GM12878 (cell line): ENCODE measurements around the gene RANBP3. TPM values are rescaled to one million over a fixed set of nuclear protein-coding genes. Genes with fewer than 3 reads are reported as not detected.

ENCODE experiments used
- BCL11A ChIP-seq: IDR thresholded peaks from 2 replicates; pipeline ENCODE4 v1.6.1; 2011; ENCODE audit warnings: low read depth, low read length
- BCL3 ChIP-seq: IDR thresholded peaks from 2 replicates; pipeline ENCODE4 v1.6.1; 2011; ENCODE audit warnings: borderline replicate concordance, low read depth, mild to moderate bottlenecking, moderate library complexity, low read length; ENCODE audit not compliant: insufficient read depth, poor library complexity, severe bottlenecking
- BRCA1 ChIP-seq: IDR thresholded peaks from 2 replicates; pipeline ENCODE4 v1.6.1; 2011; ENCODE audit warnings: low read depth, low read length, improper control_type of control experiment
- CEBPZ ChIP-seq: fragments of 150-350 bp; IDR thresholded peaks from 2 replicates; pipeline ENCODE4 v1.6.1; 2016; ENCODE audit warnings: low read depth, low read length
- DPF2 ChIP-seq: fragments of 450-650 bp; IDR thresholded peaks from 2 replicates; pipeline ENCODE4 v1.6.1; 2017; ENCODE audit warnings: mild to moderate bottlenecking
- E2F4 ChIP-seq: IDR thresholded peaks from 2 replicates; pipeline ENCODE4 v1.6.1; 2012; ENCODE audit warnings: low read depth, low read length, improper control_type of control experiment
- HDAC6 ChIP-seq: fragments of 200-600 bp; sonication (generic); IDR thresholded peaks from one replicate; pipeline ENCODE4 v1.8.0; 2017; ENCODE audit warnings: antibody characterized with exemption; ENCODE audit not compliant: unreplicated experiment
- IKZF2 ChIP-seq, 2 experiments: fragments of 450-650 bp; IDR thresholded peaks; 2 replicates each; pipeline ENCODE4 v1.6.1; 2017; ENCODE audit warnings: mild to moderate bottlenecking in 2 of 2, moderate library complexity in 2 of 2
- NR2C1 ChIP-seq: fragments of 450-650 bp; IDR thresholded peaks from 2 replicates; pipeline ENCODE4 v1.6.1; 2017; ENCODE audit warnings: antibody characterized with exemption, mild to moderate bottlenecking, moderate library complexity
- POLR2A ChIP-seq: IDR thresholded peaks from 2 replicates; pipeline ENCODE4 v1.6.1; 2011; ENCODE audit warnings: low read depth, mild to moderate bottlenecking, low read length
- POU2F2 ChIP-seq: IDR thresholded peaks from 3 replicates; pipeline ENCODE4 v1.6.1; 2011; ENCODE audit warnings: low read depth, mild to moderate bottlenecking, low read length, borderline replicate concordance
- RCOR1 ChIP-seq: conservative IDR thresholded peaks from 2 replicates; pipeline ENCODE4 v1.6.1; 2012; ENCODE audit warnings: low read depth, low read length, improper control_type of control experiment
- SIN3A ChIP-seq: IDR thresholded peaks from 2 replicates; pipeline ENCODE4 v1.6.1; 2012; ENCODE audit warnings: low read depth, low read length, improper control_type of control experiment
- ZNF217 ChIP-seq: fragments of 450-650 bp; IDR thresholded peaks from 2 replicates; pipeline ENCODE4 v1.6.1; 2017; ENCODE audit warnings: antibody characterized with exemption, mild to moderate bottlenecking
- polyA plus RNA-seq, 11 experiments: library from polyadenylated mRNA; depleted of rRNA in 4 of 11; unstranded in 6 of 11; stranded (reverse) in 5 of 11; fragments of >200 nt; fragmentation: Nextera tagmentation in 4 of 11; fragmentation: Illumina TruSeq in 1 of 11; extraction: Ambion mirVana in 4 of 11; extraction: Trizol in 1 of 11; gene quantifications; 1 replicate in 1 of 11; 2 replicates in 10 of 11; pipeline versions ENCODE4 v1.2.1 to v1.2.3, GENCODE V29; 2011 to 2016; ENCODE audit warnings: inconsistent platforms in 2 of 11, missing spikeins in 2 of 11, low read depth in 1 of 11
- total RNA-seq, 4 experiments: library from RNA; depleted of rRNA in 3 of 4; stranded (reverse); fragments of >200 nt in 3 of 4; fragmentation: Illumina TruSeq in 1 of 4; extraction: Trizol in 1 of 4; gene quantifications; 2 replicates each; pipeline versions ENCODE4 v1.2.1 to v1.2.3, GENCODE V29; 2013 to 2021
- TF ChIP-seq, protein P1 (sequence below): fragments of 450-650 bp; formaldehyde crosslinking; IDR thresholded peaks from 2 replicates; pipeline ENCODE4 v1.5.0; 2022; ENCODE audit warnings: mild to moderate bottlenecking, missing genetic modification characterization
- TF ChIP-seq, protein P2 (sequence below): fragments of 450-650 bp; IDR thresholded peaks from 2 replicates; pipeline ENCODE4 v1.6.1; 2017; ENCODE audit warnings: mild to moderate bottlenecking

RANBP3 gene
- total and polyA plus RNA-seq, 10 of the 15 experiments (the other 5 are each of a cell fraction or from before 2014, with no cell fraction given), result 1.1 to 81.6 (median 60.0) TPM

GRCh38 chr19:5904352-5905113 is 73.4 kb downstream of the RANBP3 start, which contains the start of gene VMAC (continued):
- no peak for TF ChIP-seq BCL3
- TF ChIP-seq DPF2, result peak; percentile 57; the same call in 1 of the 2 replicates
- no peak for TF ChIP-seq BCL11A
- TF ChIP-seq ZNF217, result no peak
- TF ChIP-seq POU2F2, result 0 out of 3 replicates have a peak, but pooled peaks have one; percentile 21
- TF ChIP-seq BRCA1, result no peak
- no peak for TF ChIP-seq HDAC6
- TF ChIP-seq, protein P1, sequence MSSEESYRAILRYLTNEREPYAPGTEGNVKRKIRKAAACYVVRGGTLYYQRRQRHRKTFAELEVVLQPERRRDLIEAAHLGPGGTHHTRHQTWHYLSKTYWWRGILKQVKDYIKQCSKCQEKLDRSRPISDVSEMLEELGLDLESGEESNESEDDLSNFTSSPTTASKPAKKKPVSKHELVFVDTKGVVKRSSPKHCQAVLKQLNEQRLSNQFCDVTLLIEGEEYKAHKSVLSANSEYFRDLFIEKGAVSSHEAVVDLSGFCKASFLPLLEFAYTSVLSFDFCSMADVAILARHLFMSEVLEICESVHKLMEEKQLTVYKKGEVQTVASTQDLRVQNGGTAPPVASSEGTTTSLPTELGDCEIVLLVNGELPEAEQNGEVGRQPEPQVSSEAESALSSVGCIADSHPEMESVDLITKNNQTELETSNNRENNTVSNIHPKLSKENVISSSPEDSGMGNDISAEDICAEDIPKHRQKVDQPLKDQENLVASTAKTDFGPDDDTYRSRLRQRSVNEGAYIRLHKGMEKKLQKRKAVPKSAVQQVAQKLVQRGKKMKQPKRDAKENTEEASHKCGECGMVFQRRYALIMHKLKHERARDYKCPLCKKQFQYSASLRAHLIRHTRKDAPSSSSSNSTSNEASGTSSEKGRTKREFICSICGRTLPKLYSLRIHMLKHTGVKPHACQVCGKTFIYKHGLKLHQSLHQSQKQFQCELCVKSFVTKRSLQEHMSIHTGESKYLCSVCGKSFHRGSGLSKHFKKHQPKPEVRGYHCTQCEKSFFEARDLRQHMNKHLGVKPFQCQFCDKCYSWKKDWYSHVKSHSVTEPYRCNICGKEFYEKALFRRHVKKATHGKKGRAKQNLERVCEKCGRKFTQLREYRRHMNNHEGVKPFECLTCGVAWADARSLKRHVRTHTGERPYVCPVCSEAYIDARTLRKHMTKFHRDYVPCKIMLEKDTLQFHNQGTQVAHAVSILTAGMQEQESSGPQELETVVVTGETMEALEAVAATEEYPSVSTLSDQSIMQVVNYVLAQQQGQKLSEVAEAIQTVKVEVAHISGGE (CRISPR knock-in tag), result no peak
- 0 out of 2 replicates have a peak, but pooled peaks have one; percentile 7 for TF ChIP-seq NR2C1
- peak; percentile 92 for TF ChIP-seq POLR2A
- TF ChIP-seq CEBPZ, result no peak
- TF ChIP-seq RCOR1, result no peak
- no peak for TF ChIP-seq E2F4
- TF ChIP-seq, protein P2, sequence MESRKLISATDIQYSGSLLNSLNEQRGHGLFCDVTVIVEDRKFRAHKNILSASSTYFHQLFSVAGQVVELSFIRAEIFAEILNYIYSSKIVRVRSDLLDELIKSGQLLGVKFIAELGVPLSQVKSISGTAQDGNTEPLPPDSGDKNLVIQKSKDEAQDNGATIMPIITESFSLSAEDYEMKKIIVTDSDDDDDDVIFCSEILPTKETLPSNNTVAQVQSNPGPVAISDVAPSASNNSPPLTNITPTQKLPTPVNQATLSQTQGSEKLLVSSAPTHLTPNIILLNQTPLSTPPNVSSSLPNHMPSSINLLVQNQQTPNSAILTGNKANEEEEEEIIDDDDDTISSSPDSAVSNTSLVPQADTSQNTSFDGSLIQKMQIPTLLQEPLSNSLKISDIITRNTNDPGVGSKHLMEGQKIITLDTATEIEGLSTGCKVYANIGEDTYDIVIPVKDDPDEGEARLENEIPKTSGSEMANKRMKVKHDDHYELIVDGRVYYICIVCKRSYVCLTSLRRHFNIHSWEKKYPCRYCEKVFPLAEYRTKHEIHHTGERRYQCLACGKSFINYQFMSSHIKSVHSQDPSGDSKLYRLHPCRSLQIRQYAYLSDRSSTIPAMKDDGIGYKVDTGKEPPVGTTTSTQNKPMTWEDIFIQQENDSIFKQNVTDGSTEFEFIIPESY, result no peak
- TF ChIP-seq IKZF2 (IDR thresholded peaks at IDR 0.05), result no peak
- no peak; the same call in 1 of the 2 replicates for TF ChIP-seq SIN3A
